Osteoblast (primary cell): Measurements from ENCODE around the gene IP6K2. TPM values are rescaled to one million over a fixed set of nuclear protein-coding genes. Genes with fewer than 3 reads are reported as not detected.

Experiments
- DNase-seq: peaks from one replicate; pipeline ENCODE4 v3.0.0; 2011; ENCODE audit warnings: low spot score, mixed read lengths; ENCODE audit not compliant: insufficient read length; ENCODE audit errors: missing footprints
- H2AFZ ChIP-seq: 2 replicates; pipeline ENCODE4 v1.6.0; 2011; ENCODE audit warnings: mild to moderate bottlenecking, low read length
- H3K27ac ChIP-seq: 2 replicates; pipeline ENCODE4 v1.5.1; 2011; ENCODE audit warnings: mild to moderate bottlenecking, low read depth, low read length, moderate library complexity
- H3K27me3 ChIP-seq: 2 replicates; pipeline ENCODE4 v1.6.0; 2012; ENCODE audit warnings: mild to moderate bottlenecking, control low read depth, inconsistent platforms, low read length, moderate library complexity; ENCODE audit not compliant: insufficient read depth
- H3K36me3 ChIP-seq: 2 replicates; pipeline ENCODE4 v1.5.1; 2011; ENCODE audit warnings: mild to moderate bottlenecking, low read length, control low read depth, moderate library complexity; ENCODE audit not compliant: insufficient read depth
- H3K4me1 ChIP-seq: 2 replicates; pipeline ENCODE4 v1.5.1; 2011; ENCODE audit warnings: mild to moderate bottlenecking, low read length, control low read depth, moderate library complexity; ENCODE audit not compliant: insufficient read depth
- H3K4me2 ChIP-seq: 2 replicates; pipeline ENCODE4 v1.6.0; 2011; ENCODE audit warnings: mild to moderate bottlenecking, low read length; ENCODE audit not compliant: insufficient read depth
- H3K4me3 ChIP-seq: fragments of 200-600 bp; sonication (generic); 3 replicates; pipeline ENCODE4 v1.5.1; 2012; ENCODE audit warnings: mild to moderate bottlenecking, low read length, inconsistent platforms; ENCODE audit not compliant: insufficient read depth
- H3K79me2 ChIP-seq: 2 replicates; pipeline ENCODE4 v1.6.0; 2012; ENCODE audit warnings: mild to moderate bottlenecking, low read length, control low read depth, inconsistent platforms; ENCODE audit not compliant: insufficient read depth
- H3K9me3 ChIP-seq: 2 replicates; pipeline ENCODE4 v1.5.1; 2011; ENCODE audit warnings: low read depth, low read length, control low read depth
- H4K20me1 ChIP-seq: 2 replicates; pipeline ENCODE4 v1.6.0; 2012; ENCODE audit warnings: mild to moderate bottlenecking, low read length, control low read depth; ENCODE audit not compliant: insufficient read depth
- total RNA-seq: library from RNA; depleted of rRNA; stranded (reverse); fragments of >200 nt; gene quantifications from 2 replicates; pipeline ENCODE4 v1.2.3, GENCODE V29; 2012
- TF ChIP-seq, protein P1 (sequence below): IDR thresholded peaks from 2 replicates; pipeline ENCODE4 v1.5.1; 2011; ENCODE audit warnings: mild to moderate bottlenecking, low read depth, low read length, moderate library complexity; ENCODE audit errors: extremely low read depth

IP6K2 gene
- total RNA-seq, 1 donor, result 44.9 TPM

DNA sequence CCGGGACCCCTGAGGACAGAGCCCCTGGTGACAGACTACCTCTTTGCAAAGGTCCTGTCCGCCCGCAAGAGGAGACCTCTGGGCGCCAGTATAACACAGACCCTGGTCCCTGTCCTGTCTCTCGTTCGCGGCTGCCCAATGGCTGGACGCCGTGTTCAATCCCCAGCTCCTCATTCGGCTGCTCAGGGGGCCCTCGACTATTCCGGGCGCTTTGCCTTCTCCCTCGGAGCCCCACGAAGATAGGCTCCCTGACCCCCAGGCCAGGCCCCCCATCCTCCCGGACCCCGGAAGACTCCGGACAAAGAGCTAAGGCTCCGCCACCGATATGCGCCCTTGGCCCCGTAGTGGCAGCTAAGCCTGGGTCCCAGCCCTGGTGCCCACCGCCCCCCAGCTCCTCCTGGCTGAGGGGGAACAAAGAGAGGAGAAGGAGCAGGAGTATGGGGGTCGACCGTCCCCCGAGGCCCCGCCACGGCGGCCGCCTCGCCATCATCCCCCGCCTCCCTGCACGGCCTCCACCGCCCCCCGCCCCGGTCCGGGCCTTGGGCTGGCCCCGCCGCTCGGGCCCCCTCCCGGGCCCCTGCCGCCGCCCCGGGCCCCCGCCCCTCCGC is 54.8 kb downstream of the IP6K2 start:
- no peaks in the 10 kb centered on the region for H3K79me2 ChIP-seq
- H3K27ac ChIP-seq, result no peak overlapping the region
- no peaks in the 10 kb centered on the region for H3K27me3 ChIP-seq
- no peak overlapping the region for H2AFZ ChIP-seq
- H4K20me1 ChIP-seq, result peaks cover 6% of the 10 kb centered on the region
- TF ChIP-seq, protein P1, sequence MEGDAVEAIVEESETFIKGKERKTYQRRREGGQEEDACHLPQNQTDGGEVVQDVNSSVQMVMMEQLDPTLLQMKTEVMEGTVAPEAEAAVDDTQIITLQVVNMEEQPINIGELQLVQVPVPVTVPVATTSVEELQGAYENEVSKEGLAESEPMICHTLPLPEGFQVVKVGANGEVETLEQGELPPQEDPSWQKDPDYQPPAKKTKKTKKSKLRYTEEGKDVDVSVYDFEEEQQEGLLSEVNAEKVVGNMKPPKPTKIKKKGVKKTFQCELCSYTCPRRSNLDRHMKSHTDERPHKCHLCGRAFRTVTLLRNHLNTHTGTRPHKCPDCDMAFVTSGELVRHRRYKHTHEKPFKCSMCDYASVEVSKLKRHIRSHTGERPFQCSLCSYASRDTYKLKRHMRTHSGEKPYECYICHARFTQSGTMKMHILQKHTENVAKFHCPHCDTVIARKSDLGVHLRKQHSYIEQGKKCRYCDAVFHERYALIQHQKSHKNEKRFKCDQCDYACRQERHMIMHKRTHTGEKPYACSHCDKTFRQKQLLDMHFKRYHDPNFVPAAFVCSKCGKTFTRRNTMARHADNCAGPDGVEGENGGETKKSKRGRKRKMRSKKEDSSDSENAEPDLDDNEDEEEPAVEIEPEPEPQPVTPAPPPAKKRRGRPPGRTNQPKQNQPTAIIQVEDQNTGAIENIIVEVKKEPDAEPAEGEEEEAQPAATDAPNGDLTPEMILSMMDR, result no peak
- H3K9me3 ChIP-seq, result no peaks in the 10 kb centered on the region
- H3K36me3 ChIP-seq, result no peaks in the 10 kb centered on the region
- peak; percentile 86 for DNase-seq
- peak overlapping the region; percentile 85 for H3K4me3 ChIP-seq
- H3K4me2 ChIP-seq, result peak overlapping the region; percentile 99
- H3K4me1 ChIP-seq, result peaks cover 18% of the 10 kb centered on the region

DNA sequence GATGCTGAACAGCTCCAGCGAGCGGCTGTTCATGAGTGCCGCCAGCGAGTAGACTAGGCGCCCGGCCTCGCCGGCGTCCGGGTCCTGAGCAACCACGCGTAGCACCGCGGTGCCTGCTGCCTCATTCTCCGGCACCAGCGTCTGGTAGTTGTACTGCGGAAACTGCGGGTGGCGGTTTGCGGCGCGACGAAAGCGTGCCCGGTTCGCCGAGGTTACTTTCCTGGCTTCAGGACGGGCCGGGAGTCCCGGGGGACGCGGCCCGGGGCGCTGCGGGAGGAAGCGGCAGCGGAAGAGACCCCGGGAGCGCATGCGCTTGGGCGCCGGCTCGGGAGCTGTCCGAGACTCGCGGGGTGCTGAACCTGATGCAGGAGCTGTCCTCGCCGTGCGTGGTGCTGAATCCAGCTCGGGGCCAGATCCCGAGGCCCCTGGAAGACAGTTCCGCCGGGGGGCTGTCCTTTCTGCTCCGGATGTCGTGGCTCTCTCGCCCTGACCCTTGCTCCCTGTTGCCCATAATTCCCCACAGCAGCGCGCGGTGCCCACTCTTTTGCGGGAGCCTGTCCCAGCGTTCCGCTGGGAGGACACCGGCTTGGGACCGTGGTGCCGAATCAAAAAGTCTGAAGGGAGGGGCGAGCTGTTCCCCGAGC is 55.4 kb downstream of the IP6K2 start:
- Histone ChIP-seq H3K4me2 (peak overlapping the region; percentile 87), H3K4me1 (peaks cover 18% of the 10 kb centered on the region), H3K27me3 (no peaks in the 10 kb centered on the region), H4K20me1 (peaks cover 6% of the 10 kb centered on the region), H3K27ac (no peak overlapping the region), H3K9me3 (no peaks in the 10 kb centered on the region), H3K79me2 (no peaks in the 10 kb centered on the region), H3K4me3 (peak overlapping the region; percentile 69), H3K36me3 (no peaks in the 10 kb centered on the region), H2AFZ (no peak overlapping the region)
- DNase-seq, result peak; percentile 98
- TF ChIP-seq, protein P1, result no peak

DNA sequence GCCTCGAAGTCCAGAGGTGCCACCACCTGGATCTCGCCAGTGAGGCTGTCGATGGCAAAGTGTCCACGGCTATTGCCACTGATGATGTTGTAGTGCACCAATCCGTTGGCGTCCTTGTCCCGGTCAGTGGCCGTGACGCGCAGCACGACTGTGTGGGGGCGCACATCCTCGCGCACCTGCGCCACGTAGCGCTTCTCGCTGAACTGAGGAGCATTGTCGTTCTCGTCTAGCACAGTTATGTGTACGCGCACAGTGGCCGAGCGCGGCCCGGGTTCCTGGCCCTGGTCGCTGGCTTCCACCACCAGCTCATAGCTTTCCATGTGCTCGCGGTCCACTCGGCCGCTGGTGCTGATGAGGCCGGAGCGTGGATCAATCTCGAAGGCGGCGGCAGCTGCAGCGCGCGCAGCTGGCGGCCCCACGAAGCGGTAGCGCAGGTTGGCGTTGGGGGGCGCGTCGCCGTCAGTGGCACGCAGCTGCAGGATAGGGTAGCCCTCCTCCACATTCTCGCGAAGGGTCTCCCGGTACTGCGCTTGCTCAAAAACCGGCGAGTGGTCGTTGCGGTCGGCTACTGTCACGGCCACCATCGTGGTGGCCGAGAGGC is 56.1 kb downstream of the IP6K2 start:
- Histone ChIP-seq H3K27me3 (no peaks in the 10 kb centered on the region), H3K4me3 (peak overlapping the region; percentile 69), H3K79me2 (no peaks in the 10 kb centered on the region), H3K36me3 (no peaks in the 10 kb centered on the region), H3K4me2 (peak overlapping the region; percentile 87), H4K20me1 (peaks cover 6% of the 10 kb centered on the region), H3K9me3 (no peaks in the 10 kb centered on the region), H3K4me1 (peaks cover 21% of the 10 kb centered on the region), H2AFZ (no peak overlapping the region), H3K27ac (no peak overlapping the region)
- DNase-seq, result no peak
- TF ChIP-seq, protein P1, result no peak

DNA sequence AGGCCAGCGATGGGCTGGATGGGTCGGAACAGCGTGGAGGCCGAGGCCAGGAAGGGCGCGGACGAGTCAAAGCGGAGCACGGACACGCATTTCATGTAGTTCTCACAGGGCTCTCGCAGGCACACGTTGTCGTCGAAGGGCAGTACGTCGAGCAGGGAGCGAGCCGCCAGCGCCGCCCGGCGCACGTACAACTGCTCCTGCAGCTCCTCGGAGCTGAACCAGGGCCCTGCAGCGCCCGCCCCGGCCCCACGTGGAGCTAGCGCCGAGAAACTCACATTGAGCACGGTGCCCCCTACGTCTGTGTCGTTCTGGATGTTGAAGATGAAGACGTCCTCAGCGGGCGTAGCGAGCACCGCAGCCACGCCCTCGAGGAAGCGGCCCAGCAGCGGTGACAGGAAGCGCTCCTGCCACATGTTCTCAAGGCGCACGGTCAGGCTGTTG is 60.2 kb downstream of the IP6K2 start:
- Histone ChIP-seq H3K27ac (no peak overlapping the region), H3K9me3 (no peaks in the 10 kb centered on the region), H3K79me2 (no peaks in the 10 kb centered on the region), H3K4me2 (peak overlapping the region; percentile 77), H3K27me3 (no peaks in the 10 kb centered on the region), H3K4me1 (peaks cover 3% of the 10 kb centered on the region), H4K20me1 (peaks cover 1% of the 10 kb centered on the region), H3K36me3 (no peaks in the 10 kb centered on the region), H2AFZ (peak overlapping the region; percentile 41), H3K4me3 (peak overlapping the region; percentile 70)
- TF ChIP-seq, protein P1, result no peak
- DNase-seq, result no peak
